Neutrophil (primary cell): ENCODE results near the gene ACBD6.

ENCODE experiments used
- H3K27ac ChIP-seq: fragments of 200-600 bp; sonication (generic); 2 replicates; pipeline ENCODE4 v1.5.1; 2016; ENCODE audit warnings: mild to moderate bottlenecking, moderate library complexity
- H3K27me3 ChIP-seq: fragments of 200-600 bp; sonication (generic); 2 replicates; pipeline ENCODE4 v1.6.0; 2016; ENCODE audit warnings: mild to moderate bottlenecking
- H3K36me3 ChIP-seq: fragments of 200-600 bp; sonication (generic); 2 replicates; pipeline ENCODE4 v1.5.1; 2017
- H3K4me1 ChIP-seq, 2 experiments: fragments of 200-600 bp in 1 of 2; sonication (generic) in 1 of 2; 1 replicate in 1 of 2; 2 replicates in 1 of 2; pipeline versions ENCODE4 v1.5.1 to v1.6.1; 2013 to 2016; ENCODE audit warnings: low read depth in 1 of 2, low read length in 1 of 2, mild to moderate bottlenecking in 1 of 2, moderate library complexity in 1 of 2; ENCODE audit not compliant: control insufficient read depth in 1 of 2, insufficient read depth in 1 of 2
- H3K4me3 ChIP-seq, 2 experiments: fragments of 200-600 bp in 1 of 2; sonication (generic) in 1 of 2; 1 replicate in 1 of 2; 2 replicates in 1 of 2; pipeline ENCODE4 v1.5.1; 2013 to 2016; ENCODE audit warnings: low read depth in 1 of 2, low read length in 1 of 2, mild to moderate bottlenecking in 1 of 2, moderate library complexity in 1 of 2
- H3K9me3 ChIP-seq: fragments of 200-600 bp; sonication (generic); 2 replicates; pipeline ENCODE4 v1.5.1; 2016
- CTCF ChIP-seq: fragments of 200-600 bp; sonication (generic); IDR thresholded peaks from 2 replicates; pipeline ENCODE4 v1.5.1; 2016; ENCODE audit warnings: antibody characterized with exemption

Gene ACBD6

DNA sequence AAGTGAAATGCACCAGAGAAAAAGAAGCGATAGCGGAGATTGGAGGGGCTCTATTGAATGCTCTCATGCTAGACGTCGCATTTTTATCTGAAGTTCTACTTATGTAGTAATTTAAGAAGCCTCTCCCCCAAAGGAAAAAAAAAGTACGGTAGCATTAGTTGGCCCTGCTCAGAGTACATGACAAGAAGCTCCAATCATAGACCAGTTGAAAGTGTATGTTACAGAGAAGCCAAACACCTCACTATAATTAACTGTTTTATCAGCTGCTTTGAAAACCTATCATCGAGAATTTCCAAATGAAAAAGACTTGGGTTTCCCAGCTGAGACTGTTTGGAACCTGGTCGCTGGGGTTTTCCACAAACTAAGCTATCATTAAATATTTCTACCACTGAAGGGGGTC lies 36.8 kb upstream of the ACBD6 start:
- H3K27ac ChIP-seq = no peak overlapping the region
- H3K36me3 ChIP-seq = no peaks in the 10 kb centered on the region
- H3K9me3 ChIP-seq = no peaks in the 10 kb centered on the region
- peaks cover 3% of the 10 kb centered on the region for H3K27me3 ChIP-seq
- H3K4me1 ChIP-seq = no peaks in the 10 kb centered on the region
- no peak overlapping the region for H3K4me3 ChIP-seq
- TF ChIP-seq CTCF = no peak

- Histone ChIP-seq H3K9me3 (no peaks in the 10 kb centered on the region), H3K4me3 (no peak overlapping the region), H3K4me1 (no peaks in the 10 kb centered on the region), H3K27ac (no peak overlapping the region), H3K36me3 (no peaks in the 10 kb centered on the region), H3K27me3 (peaks cover 3% of the 10 kb centered on the region)
- TF ChIP-seq CTCF = no peak
These were observed 34.5 kb upstream of the ACBD6 start for GRCh38 chr1:180536821-180537372.

- Histone ChIP-seq H3K36me3 (no peaks in the 10 kb centered on the region), H3K27ac (no peak overlapping the region), H3K4me3 (no peak overlapping the region), H3K4me1 (no peaks in the 10 kb centered on the region), H3K9me3 (no peaks in the 10 kb centered on the region), H3K27me3 (peaks cover 3% of the 10 kb centered on the region)
- TF ChIP-seq CTCF = no peak
These were observed 33.1 kb upstream of the ACBD6 start for GRCh38 chr1:180535418-180535999.

DNA sequence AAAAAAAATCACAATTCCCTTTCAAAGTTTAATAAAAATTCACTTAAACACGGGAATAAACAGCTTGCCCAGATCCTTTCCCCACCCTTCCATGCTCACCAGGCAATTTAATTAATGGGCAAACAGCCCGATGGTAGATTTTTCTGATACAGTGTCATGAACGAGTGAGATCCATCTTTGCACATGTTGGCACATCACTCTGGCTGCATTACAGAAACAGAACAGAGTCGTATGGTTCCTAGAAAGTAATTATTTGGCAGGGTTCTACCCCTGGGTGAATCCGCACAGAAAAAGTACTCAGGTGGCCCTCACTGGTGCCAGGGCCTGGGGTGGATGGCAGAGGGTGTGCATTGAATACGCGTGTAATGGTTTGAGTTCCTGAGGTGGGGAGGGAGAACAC lies 31.8 kb upstream of the ACBD6 start:
- Histone ChIP-seq H3K4me1 (no peaks in the 10 kb centered on the region), H3K4me3 (no peak overlapping the region), H3K9me3 (no peaks in the 10 kb centered on the region), H3K36me3 (no peaks in the 10 kb centered on the region), H3K27me3 (peaks cover 3% of the 10 kb centered on the region), H3K27ac (no peak overlapping the region)
- no peak for TF ChIP-seq CTCF

DNA sequence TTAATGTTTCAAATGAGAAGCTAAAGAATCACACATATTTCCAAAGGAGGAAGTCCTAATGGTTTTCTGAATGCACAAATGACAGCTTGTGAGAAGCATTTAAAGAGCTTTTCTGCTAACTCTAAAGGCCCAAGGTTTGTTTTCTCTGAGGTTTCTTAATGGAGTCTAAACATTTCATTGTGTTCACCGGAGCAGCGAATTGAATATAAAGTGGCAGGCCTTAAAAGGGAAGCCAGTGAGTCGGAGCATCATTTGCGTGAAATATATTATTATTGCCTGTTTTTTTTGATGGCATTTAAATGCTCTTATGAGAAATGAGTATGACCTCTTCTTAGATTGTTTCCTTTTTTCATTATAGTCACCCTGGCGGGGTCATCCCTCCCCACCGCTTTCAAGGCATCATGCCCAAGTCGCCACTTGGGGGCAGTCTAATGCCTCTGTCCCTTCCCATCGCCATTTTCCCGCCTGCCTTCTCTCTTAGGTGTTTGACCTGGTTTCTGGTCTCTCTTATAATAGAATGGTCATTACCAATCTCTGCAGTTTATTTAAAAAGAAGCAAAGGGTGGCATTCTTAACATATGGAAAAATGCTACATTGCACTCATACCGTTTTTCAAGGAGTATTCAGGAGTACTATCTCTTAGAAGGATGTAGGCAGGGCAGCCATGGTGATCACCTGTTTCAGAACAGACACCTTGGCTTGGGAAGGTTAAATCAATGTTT lies 31.1 kb upstream of the ACBD6 start:
- Histone ChIP-seq H3K4me1 (no peaks in the 10 kb centered on the region), H3K27ac (no peak overlapping the region), H3K36me3 (no peaks in the 10 kb centered on the region), H3K9me3 (no peaks in the 10 kb centered on the region), H3K27me3 (peaks cover 3% of the 10 kb centered on the region), H3K4me3 (no peak overlapping the region)
- peak; percentile 40 for TF ChIP-seq CTCF
